Stimulated activated CD8-positive, alpha-beta memory T cell treated with anti-CD3 and anti-CD28 coated beads, Interleukin-15, amount 100 ng/mL, for 1 hour (primary cell): ENCODE data around the gene CERS3.
"Not testable (repeated sequence)": the region's sequence is repeated elsewhere in the genome, so short reads cannot be mapped to it uniquely, and the experiment has no call there.

Experiments
- DNase-seq: peaks from one replicate; pipeline ENCODE4 v3.0.0-alpha.2; 2020; ENCODE audit warnings: low read depth

The CERS3 gene

DNA sequence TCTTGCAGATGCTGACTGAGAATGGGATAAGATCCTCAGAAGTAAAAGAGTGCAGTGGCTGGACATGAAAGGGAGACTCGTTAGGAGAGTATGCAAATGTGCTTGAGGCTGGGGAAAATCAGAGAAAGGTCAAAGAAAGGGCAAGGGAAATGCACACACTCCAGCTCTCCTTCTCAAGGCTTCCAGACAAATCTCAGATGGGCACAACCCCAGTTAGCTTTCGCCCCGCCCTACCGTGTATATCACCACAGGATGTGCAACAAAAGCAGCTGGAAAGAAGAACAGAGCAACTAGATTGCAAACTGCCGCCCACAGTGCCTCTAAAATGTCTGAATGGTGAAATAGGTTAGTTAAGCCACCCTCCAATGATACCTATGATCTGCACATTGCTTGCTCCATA is 63.9 kb downstream of the CERS3 start:
- no peak for DNase-seq

DNA sequence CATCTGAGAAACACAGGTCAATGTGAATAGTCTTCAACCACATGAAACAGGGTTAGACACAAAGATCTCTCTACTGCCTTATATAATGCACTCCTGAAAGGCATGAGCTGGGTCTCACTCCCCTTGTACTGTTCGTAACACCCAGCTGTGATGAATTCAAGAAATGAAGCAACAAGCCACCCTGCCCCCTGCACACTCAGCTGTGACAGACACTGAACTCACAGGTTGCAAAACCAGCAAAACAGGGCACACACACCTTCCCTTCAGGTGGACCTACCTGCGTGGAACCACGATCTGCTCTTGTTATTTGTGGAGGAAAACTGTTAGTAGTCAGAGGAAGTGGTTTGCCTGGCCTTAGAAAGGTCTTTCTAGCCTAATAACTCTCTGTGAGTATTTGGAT is 64.5 kb downstream of the CERS3 start:
- no peak for DNase-seq

DNA sequence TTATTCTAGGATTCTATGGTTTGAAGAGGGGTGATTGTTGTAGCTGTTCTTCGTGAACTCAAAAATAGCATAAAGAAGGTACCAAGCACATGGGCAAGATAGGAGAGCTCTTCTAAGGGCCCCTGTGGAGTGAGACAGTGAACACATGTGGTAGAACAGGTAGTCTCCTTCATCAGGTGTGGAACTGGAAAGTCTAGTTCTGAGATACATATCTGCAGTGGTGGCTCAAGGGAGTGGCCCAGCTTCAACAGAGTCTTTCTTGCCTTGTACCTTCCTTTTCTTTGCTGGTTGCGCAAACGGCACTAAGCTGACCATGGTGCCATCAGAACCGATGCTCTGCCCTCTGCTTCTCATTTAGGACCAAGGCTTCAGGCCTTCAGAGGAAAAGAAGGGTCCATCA is 65.2 kb downstream of the CERS3 start:
- DNase-seq: no peak

DNA sequence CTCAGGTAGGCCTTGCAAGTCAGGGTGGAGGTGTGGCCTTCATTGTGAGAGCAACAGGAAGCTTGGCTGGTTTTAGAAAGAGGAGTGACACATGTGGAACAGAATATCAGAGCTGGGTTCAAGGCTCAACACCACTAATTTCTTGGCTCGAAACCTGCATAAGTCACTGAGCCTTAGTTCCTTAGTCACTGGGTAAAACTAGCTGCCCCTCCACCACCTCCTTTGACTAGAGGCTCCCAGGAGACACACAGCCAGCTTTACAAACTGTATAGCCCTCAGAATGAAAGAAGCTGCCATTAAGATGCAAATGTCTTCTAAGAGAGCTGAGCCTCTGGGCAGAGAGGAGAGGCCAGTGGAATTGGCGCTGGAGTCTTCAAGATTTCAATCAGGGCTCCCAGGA is 67.7 kb downstream of the CERS3 start:
- DNase-seq: no peak

DNA sequence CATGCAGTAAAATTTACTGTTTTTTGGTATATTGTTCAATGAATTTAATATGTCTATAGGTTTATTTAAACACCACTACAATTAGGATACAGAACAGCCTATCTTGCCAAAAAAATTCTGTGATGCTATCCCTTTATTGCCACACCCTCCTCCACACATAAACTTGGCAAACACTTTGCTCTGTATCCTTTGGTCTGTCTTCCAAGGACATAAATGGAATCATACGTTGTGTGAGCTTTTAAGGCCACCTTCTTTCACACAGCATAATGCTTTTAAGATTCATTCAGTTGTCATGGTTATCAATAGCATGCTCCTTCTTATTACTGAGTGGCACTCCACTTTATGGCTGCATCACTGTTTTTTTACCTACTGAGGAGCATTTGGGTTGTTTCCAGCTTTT is 71.5 kb downstream of the CERS3 start:
- DNase-seq: no peak

DNA sequence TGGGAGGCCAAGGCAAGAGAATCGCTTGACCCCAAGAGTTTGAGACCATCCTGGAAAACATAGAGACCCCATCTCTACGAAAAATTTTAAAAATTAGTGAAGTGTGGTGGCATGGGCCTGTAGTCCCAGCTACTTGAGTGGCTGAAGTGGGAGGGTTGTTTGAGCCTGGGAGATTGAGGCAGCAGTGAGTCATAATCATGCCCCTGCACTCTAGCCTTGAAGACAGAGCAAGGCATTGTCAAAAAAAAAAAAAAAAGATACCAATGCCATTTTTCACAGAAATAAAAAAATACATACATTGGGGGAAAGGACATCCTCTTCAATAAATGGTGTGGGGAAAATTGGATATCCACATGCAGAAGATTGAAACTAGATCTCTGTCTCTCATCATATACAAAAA is 74.6 kb downstream of the CERS3 start:
- no peak for DNase-seq

DNA sequence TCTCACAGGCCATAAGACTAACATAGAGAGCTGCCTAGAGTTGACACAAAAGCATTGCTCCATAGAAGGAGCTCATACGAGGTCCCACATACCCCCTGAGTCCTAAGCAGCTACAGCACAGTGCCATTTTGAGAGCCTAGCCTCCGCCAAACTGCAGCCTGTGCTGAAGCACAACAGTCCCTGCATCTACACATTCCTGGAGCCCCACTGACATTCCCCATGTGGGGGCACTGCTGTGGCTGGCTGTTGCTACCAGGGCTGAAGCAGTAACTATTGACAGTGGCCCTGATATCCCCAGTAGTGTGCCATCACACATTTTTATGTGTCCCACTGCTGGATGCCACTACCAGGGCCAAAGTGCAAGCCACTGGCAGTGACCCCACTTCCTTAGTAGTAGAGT is 80.3 kb downstream of the CERS3 start:
- no peak for DNase-seq

DNA sequence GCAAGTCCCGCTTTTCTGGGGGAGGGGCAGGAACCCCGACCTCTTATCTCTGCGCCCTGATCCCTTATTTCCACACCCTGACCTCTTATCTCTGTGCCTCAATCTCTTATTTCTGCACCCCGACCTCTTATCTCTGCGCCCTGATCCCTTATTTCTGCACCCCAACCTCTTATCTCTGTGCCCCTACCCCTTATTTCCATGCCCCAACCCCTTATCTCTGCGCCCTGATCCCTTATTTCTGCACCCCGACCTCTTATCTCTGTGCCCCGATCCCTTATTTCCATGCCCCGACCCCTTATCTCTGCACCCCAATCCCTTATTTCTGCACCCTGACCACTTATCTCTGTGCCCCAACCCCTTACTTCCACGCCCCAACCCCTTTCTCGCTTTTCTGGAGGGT is 87.7 kb downstream of the CERS3 start:
- DNase-seq: not testable (repeated sequence)

DNA sequence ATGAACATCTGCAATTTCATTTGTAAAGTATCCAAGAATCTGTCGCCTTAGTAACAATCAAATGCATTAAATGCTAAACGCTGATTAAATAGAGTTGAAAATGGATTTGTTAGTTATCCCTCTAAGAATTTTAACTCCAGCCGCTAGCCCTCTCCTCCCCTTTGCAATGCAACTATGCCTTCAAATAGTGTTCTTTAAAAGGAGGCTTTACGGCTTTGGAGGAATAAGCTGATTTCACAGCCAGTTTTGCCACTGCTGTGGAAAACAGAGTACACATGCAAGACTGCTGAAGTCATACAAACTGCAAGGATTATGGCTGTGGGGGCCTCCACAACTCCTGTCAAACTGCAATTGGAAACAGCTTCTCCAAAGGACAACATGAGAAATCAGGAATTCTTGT is 89.2 kb downstream of the CERS3 start:
- no peak for DNase-seq

DNA sequence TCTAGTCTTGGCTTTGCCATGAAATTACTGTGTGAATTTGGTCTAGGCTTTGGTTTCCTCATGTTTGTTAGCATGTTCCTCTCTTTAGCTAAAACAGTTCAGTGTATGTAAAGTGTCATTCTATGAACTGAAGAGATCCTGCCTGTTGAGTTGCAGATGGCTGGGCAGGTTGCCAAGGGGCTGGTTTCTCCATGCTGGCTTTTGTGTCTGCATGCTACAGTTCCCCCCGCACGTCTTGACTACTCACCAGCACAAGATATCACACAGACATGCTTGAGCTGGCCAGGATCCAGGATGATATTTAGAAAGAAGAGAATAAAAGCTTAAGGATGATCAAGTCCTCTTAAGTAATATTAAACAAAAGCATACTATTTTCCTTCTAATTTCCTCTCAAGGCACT is 90.2 kb downstream of the CERS3 start:
- DNase-seq: no peak

DNA sequence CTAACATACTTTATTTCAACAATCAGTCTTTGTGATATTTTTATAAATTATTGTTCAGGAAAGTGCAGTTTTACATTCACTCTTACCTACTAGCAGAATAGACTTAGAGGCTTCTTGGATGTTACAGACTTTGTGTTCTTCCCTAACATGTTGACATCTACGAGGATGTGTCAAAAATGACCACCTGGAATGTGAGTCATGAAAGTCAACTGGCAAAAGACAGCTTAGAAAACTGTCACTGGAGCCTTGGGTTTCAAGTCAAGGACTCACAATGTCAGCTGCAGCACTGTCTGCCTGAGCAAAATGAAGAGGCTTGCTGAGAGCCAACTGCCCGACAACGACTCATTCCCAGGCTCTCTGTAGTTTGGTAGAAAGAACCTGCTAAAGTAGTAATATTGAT is 91.5 kb downstream of the CERS3 start:
- no peak for DNase-seq

DNA sequence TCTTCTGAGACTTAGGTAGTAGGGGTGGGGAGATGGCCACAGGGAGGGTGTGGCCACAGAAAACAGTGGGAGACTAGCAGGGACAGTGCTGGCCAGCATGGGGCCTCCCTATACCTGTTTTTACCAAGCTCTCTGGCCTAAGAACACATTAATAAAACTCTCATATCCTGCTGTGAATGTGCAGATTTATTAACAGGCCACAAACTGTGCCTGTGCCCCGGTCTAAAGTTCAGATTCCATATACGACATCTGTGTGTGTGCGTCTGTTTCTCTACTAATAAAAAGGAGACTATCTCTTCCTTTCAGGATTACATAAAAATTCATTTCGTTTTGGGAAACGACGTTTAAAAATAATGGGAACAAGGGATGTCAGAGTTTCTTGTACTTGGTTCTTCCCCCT is 94.2 kb downstream of the CERS3 start:
- no peak for DNase-seq

DNA sequence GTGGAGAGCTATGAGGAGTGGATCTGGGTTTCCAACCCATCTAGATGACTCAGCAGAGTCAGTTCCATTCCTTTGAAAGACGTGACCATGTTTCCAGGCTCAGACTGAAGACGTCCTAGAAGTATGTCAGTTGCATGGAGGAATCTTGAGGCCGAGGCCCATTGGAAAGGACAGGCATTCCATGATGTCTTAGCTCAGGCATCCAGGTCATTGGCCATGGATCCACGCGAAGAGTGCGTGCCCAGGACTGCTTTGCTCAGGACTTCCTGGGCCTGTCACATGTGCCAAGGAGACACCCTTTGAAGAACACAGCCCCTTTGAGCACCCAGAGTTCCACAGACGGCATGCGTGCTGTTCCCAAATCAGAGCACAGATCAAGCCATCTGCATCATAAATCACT is 94.7 kb downstream of the CERS3 start:
- DNase-seq: no peak

DNA sequence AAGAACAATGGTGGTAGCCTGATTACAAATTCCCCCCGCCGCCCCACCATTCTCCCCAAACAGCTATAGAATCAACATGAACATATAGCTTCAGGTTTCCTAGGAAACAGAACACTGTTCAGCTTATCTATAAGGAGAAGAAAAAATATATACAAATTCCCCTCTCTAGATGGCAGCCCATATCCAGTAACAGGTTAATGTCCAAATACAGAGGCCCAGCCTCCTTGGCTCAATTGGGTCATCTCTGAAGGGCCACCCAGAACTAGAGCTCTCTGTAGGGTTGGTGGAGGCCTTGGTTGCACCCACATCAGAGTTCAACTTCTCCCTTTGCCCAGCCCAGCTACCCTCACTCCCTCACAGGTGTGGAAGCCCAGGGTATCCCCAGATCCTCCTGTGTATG is 95.4 kb downstream of the CERS3 start:
- DNase-seq: no peak

DNA sequence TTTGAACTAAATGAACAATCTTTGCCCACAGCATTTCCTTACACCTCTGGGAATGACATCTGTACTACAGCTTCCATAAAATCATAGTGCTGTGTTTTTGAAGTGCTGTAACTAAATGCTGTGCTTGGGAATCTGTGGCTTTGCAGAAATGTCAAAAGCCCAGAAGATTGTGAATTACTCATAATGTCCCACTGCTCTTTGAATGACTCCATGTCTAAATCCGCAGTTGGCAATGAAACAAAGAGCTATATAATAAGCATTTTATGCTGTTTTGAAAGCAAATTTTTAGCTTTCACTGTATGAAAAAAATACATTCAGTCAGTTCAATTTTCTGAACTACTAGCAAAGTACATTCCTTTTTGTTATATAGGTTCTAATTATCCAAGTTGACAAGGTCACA is 98.3 kb downstream of the CERS3 start:
- DNase-seq: no peak

DNA sequence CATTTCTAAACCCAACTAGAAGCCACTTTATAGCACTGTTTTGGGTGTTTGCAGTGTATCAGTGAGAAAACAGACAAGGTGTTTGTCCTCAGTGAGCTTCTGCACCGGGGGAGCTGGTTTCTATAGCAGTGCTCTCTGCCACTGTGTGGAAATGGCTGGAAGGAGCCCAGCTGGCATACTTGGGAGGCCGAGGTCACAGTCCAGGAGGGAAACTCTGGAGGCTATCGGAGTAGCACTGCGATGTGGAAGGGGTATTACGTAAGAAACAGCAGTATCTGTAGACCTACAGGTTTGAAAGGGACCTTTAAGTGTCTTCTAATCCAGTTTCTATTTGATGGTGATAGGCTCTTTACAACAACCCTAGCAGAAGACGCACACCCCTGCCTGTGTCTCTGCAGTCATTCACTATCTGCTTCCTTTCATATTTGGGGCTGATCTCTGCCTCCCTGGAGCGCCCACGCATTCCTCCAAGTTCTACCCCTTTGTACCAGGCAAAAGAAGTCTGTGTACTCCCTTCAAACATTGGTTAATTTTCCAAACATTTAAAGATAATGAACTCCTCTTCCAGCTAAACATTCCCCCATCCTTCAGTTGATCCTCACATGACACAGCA is 99.5 kb downstream of the CERS3 start:
- no peak for DNase-seq

DNA sequence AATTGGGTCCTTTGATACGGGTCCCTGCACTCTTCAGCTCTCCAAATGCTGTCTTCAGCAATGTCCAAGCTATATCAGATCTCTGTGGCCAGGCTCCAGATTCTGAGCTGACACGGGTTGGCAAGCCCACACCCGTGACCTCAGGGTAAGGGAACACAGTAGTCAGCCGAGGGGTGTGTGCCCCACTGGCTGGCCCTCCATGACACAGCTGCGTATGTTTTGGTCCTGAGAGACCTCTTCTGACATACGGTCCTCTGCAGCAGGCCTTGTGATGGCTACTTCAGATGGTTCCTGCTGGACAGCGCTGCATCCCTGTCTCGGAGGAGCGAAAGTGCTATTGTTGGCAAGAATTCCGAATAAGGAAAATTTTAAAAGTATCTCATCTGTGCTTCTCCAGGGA is 101.8 kb downstream of the CERS3 start:
- DNase-seq: no peak

DNA sequence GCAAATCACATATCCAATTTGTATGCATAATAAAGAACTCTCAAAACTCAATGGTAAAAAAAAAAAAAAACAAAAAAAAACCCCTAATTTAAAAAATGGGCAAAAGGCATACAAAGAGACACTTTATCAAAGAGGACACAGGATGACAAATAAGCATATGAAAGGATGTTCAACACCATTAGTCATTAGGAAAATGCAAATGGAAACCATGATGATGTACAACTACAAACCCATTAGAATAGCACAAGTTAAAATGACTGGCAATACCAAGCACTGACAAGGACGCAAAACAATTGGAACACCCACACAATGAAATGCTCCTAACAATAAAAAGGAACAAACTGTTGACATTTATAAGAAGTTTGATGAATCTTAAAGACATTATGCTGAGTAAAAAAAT is 123.6 kb downstream of the CERS3 start:
- no peak for DNase-seq

DNA sequence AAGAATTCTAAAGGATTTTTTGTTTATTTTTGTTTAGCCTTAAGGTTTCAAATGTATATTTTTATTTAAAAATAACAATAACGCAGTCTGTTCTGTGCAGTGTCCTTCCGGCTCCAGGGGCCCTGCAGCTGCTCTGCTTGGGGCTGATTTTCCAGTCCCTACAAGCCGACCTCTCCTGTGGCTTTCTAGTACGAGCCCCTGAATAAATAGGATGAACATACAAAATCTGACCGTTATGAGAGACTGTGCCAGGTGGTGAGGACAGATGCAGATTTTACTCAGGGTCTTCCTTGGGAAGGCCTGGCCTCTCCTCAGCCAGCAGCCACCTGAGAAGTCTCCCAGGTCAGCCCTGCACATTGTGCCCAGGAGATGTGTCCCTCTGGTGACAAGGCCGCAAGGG is 127.8 kb downstream of the CERS3 start:
- DNase-seq: no peak

DNA sequence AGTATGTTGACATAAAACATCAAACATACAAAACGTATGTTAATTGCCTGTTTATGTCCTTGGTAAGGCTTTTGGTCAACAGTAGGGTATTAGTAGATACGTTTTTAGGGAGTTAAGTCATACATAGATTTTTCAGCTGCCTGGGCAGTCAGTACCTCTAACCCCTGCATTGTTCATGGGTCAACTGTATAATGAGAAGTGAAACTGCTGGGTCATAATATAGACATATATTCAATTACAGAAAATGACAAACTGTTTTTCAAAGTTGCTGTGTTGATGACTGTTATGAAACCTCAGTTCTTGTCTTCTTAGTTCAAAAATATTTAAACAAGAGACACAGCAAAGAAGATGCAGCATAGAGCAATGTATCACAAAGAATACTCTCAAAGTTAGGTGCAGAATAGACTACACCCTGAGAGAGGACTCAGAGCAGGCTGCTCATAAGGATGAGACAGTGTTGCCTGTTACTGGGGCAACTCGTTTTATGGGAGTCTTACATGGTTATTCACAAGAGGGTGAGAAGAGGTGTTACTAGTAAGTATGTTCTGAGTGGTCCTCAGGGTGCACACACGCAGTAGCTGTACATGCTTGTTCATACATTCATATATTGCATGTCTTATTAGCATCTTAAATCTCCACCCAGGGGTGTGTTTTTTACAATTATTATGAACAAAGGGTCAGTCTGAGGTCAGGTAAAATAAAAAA is 133.9 kb downstream of the CERS3 start:
- DNase-seq: no peak

DNA sequence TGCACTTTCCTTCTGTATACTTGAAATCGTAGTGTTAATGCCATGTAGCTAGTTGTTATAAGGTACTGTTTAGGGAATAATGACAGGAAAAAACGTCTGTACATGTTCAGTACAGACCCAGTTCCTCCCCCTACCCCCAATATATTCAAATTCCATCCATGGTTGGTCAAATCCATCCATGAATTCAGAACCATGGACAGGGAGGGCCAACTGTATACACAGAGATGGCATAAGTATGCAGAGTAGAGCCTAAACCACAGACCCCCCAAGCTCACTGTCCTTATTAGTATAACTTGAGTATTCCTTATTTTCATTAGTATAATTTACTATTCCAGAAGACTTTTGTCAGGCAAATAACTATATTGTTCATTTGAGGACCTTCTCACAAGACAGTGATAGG is 135.7 kb downstream of the CERS3 start:
- DNase-seq: no peak

DNA sequence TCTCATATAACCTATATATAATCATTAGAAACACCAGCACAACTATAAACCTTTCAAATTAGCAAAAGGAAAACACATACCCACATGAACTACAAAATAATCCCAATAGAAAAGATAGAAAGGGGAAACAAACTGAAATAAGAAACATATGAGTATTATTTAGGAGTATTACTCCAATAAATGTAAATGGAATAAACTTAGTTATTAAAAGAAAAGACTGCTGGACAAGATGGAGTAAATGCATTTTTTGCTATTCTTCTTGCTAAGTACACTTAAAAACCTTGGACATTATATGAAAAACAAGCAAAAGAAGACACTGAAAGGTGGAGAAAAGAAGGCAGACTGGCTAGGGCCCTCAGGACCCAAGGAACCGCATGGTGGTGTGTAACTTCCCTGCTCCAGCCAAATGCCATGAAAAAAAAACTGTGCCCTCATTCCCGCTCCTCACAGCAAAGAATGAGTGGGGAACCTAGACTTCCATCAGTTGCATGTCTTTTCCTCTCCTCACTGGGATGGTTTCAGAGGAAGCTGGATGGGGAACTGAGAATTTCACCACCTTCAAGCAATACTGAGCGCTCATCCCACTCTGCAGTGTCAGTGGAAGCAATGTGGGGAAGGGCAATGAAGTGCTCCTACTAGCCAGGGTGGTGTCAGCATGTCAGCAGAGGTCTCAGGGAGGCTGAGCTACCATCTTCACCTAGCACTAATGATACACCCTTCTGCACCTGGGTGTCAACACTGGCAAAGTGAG is 143.3 kb downstream of the CERS3 start:
- no peak for DNase-seq

DNA sequence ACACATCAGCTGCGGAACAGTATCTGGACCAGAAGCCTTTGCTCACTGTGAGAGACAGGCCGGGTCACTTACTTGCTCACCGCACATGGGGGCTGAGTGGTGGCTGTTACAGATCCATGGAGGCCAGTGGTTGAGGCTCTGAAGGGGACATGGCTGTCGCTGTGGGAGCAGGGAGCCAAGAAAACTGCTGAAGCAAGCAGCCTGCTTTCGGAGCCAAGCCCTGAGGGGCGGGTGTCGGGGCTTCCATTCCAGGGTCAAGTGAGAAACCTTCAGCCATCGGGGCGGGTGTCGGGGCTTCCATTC is 144.7 kb downstream of the CERS3 start:
- no peak for DNase-seq
